Daoy (cell line): ENCODE measurements around the gene SUSD3. TPM values are rescaled to one million over a fixed set of nuclear protein-coding genes. Genes with fewer than 3 reads are reported as not detected.

Source experiments
- DNase-seq: peaks from one replicate; pipeline ENCODE4 v3.0.0-alpha.2; 2015; ENCODE audit warnings: low read depth
- total RNA-seq: library from RNA; depleted of rRNA; stranded (reverse); fragments of >200 nt; shearing (Covaris generic); gene quantifications from 2 replicates; pipeline ENCODE4 v1.2.3, GENCODE V29; 2014

The SUSD3 gene
- total RNA-seq, 1 experiment from 2014 or later, result 0.40 TPM

DNA sequence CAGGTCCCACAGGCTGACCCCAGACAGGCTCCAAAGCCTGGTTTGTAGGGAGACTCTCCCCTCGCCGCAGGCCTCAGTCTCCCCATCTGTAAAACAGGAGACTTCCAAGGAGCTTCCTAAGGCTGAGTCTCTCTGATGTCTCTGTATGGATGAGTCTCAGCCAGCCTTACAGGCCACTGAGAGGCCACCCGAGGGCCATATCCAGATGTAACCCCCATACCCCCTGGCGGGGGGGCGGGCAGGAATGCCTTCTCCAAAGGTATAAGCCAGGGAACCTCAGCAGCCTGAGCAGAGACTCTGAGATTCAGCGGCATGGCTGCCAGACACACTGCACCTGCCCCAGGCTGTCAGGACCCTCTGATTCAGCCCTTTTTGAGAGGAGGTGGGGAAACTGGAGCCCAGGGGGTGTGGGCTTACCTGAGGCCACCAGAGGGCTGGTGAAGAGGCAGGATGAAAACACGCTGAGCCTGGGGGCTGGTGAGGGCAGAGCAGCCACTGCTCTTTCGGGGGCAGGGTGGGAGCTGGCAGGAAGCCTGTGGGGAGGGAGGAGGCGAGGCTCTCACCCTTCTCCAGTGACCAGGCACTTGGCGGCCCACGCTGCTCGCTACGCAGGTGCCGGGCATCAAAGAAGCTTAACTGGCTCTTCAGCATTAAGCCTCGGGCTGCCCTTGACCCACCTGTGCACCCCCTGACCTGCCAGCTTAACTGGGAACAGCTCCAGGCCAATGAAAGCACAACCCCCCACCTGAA, 5.5 kb upstream of the SUSD3 start:
- DNase-seq, result no peak

DNA sequence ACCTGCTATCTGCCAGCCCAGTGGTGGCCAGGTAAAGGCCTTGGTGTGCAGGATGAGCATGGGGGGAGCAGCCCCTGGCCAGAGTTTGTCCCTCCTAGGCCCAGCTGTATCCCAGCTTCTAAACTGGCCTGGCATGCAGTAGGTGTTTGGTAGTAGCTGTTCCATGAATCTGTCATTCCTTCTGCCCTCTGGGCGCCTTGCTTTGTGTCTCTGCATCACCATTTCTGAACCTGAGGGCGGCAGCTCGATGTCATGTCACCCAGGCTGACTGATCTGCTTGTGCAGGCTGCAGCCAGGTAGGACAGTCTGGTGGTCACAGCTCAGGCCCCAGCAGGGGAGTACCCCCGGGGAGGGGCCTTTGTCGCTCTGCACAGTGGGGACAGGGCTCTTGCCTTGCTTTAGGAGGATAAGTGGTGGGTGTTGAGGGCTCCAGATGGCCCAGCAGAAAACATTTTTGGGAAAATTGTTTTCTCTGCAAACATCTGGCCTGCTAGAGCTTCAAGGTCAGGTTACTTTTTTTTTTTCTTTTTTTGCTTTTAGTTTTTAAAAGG, 4.6 kb upstream of the SUSD3 start:
- no peak for DNase-seq

DNA sequence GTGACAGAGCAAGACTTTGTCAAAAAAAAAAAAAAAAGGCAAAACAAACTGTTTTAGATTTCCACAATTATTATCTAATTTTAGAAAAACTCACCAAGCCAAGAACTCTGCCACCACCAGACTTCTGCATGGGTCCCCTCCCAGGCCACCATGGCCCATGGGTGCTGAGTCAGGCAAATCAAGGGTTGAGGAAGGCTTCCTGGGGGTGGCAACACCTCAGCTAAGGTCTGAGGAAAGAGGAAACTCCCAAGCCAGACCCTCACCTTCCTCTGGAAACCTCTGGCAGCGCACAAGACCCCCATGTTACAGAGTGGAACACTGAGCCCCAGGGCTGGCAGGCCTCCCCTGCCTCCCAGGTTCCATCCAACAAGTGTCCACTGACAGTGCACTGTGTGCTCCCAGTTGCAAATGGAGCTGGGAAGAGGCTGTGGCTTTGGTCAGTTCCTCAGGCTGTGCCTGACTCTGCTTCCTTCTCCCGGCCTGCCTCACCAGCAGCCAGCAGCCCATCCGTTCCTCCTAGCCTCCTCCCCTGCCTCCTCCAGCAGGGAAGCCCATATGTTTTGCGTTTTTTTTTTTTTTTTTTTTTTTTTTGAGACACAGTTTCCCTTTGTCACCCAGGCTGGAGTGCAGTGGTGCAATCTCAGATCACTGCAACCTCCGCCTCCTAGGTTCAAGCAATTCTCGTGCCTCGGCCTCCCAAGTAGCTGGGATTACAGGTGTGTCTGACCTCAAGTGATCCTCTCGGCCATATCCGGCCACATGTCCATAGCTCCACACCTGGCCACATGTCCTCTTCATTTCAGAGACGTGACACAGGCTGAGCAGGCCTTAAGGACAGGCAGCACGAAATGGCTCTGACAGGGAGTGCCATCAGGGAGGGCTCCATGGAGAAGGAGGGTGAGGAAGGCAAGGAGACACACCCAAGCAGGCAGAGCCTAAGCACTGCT, 3.5 kb upstream of the SUSD3 start:
- DNase-seq, result no peak

DNA sequence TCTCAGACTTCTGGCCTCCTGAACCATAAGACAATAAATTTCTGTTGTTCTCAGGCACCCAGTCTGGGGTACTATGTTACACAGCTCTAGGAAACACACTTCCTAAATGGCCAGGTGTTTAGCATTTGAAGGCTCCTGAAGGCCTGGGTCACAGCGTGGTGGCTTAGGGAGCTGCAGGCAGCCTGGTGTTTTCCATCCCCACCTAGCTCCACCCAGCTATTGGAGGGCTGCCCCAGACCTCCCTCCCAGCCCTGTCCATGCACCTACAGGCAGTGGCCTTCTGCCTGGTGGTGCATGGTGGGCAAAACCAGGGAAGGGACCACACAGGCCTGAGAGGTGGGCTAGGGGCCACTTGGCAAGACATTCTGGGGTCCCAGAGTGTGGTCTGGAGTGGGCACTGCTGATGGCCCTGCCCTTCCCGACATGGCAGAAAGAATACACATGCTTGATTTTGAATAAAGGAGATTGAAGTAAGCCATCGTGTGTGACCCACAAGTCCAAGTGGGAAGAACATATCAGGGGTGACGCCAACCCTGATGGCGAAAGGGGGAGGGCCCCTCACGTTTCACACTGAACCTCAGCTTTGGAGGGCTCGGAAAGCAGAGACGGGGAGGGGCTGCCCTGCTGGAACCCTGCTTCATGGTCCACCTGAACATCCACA, 1.3 kb upstream of the SUSD3 start:
- DNase-seq, result no peak

DNA sequence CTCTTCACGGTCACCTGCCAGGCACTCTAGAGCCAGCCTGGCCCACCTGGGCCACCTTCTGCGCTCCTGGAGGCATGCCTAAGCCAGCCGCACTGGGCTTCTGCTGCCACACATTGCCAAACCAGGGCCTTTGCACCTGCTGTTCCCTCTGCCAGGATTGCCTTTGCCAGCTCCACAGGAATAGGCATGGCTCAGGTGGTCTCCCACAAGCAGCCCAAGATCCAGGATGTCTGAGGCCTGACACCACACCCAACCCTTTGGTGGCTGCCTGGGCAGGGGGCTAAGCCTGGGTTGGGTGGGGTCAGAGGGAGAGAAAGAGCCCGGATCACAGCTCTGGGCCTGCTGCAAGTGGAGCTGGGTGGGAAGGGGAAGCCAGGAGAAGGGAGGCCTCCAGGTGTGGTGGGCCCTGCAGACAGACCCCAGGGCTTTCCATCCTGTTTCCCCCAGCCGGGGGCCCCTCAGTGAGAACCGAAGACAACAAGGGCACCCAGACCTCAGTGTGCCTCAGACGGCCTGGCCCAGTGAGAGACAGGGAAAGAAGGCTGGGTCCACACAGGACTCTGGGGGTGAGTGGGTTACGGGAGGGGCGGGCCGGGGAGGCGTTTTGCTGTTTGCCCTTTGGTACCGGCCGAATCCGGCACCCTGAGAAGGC, 672 bp upstream of the SUSD3 start:
- no peak for DNase-seq

DNA sequence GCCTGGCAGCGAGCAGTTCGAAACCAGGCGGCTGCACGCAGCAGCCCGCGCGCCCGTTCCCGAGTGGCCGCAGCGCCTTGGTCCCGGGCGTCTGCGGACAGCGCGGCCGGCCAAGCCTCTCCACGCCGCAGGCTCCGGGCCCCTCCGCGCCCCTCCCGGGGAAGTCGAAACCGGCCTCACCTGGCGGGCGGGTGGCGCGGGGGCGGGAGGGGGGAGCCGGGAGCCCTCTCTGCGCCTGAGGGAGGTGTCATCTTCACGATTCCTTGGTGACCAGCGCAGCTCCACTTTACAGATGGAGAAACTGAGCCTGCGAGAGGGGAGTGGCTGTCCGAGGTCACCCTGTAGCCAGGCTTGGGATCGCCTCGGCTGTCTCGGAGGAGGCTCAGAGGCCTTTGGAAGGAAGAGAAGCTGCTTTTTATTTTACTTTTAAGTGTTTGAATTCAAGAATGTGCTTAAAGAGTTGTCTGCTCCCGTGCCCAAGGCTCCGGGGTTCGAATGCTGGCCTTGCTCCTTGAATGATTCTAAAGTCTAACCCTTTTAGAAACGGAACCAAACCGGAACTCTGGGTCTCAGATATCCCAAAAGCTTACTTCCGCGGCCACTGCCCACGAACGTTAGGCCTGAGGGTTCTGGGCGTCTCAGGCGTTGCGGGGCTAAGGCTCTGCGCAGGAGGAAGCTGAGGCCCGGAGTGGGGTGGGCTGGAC, 662 bp downstream of the SUSD3 start:
- no peak for DNase-seq

DNA sequence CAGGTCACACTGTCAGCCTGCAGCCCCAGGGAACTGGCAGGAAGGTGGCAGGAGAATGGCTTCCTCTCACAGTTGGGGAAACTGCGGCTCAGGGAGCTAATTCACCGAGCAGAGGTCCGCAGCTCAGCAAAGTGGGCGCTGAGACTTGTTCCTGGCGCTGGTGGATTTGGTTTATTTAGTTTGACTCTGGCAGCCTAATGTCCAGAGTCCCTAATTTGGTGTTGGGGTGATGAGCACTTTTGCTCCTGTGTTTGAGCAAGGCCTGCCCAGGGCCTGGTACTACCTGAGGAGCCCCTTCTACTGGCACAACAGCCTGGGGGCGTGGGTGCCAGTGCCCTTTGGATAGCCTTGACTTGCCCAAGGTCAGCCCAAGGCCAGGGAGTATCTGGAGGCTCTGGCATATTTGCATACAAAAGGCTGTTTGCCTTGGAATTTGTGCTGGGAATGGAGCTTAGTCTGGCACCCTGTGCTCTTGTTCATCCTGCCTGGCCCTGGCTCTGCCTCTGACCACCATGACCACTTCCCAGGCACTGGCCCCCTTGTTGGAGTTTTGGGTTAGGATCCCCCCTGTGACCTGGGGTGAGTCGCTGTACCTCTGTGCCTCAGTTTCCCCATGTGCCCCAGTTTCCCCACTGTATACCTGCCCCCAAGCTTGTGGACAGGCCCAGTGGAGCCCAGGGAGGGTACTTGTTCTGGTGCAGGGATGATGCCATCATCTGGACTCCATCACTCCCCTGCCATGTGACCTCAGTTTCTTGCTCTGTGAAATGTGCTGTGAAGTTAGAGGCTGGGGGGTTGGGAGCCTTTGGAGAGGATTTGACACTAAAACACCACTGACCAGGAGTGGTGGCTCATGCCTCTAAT, 1.4 kb downstream of the SUSD3 start:
- no peak for DNase-seq

DNA sequence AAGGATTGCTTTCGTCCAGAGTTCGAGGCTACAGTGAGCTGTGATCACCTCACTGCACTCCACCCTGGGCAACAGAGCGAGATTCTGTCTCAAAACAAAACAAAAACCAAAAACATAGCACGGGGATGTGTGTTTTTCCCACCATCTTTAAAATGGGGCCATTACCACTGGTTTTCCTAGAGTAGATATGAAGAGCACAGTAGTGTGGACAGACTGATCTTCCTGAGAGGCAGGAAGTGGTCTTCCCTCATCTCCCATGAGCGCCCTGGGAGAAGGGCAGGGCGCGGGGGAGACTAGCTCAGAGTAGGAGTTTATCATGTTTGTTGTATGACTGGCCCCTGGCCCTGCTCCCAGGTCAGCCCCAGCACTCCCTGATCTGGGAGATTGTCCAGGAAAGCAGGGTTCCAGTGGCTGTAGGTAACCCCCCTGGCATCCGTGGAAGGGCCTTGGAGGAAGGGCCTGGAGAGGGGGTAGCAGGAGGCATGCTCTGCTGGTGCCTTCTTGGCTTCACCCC, 2.3 kb downstream of the SUSD3 start:
- DNase-seq, result peak; percentile 86

DNA sequence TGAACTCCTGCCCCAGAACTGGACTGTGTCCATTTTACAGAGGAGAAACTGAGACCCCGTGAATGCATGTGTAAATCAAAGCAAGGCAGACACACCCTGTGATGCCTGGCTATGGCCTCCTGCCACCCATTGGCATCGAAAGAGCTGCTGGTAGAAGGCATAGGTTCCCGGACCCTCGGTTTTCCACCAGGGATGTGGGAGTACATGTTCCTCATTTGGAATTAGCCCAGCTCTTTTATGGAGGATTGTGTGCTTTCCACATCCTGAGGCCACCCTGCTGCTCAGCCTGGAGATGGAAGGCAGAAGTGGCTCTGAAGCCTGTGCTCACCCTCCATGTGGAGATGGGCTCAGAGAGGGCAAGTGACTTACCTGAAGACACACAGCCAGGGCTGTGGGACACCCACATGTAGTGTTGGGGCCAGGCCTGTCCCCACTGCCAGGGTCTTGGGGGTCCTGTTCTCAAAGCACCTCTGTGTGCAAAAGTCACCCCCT, 2.8 kb downstream of the SUSD3 start:
- no peak for DNase-seq

DNA sequence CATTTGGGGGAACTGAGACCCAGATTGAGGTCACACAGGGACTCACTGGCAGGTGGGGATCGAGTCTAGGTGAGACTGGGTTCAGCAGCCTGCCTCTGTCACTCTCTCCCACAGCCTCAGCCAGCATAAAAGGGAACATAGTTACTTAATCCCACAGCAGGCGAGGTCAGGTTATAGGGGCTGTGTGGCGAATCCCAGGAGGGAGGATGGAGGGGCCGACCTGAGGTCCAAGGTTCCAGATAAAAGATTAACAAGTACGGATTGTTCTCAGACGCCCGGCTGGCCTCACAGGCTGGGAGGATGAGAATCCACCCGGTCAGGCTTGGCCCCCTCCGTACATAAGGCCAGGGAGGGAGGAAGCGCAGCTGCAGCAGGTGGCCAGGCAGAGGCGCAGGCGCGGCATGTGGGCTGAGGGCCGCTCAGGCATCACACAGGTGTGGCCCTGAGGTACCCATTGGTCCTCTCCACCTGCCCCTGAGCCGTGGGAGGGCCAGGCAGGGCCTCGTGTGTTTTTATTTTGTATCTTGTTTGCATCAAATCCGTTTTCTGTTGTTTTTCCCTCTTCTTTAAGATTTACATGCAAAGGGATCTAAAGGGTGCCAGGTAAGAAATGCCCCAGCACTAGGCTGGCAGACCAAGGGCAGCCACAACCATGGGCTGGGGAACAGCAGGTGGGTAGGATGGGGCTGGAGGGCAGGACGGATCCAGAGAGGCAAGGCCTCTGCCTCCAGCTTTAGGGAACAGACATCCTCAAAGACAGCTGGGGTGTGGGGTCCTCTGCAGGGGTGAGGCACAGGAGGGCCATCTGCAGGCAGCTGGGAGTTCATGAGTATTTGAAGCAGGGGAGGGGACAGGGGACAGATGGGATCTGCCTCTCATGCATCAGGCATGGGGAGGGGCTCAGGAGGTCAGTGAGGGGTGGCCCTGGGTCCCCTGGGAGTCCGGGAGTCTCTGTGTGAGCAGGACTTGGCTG, 3.6 kb downstream of the SUSD3 start:
- DNase-seq, result no peak

DNA sequence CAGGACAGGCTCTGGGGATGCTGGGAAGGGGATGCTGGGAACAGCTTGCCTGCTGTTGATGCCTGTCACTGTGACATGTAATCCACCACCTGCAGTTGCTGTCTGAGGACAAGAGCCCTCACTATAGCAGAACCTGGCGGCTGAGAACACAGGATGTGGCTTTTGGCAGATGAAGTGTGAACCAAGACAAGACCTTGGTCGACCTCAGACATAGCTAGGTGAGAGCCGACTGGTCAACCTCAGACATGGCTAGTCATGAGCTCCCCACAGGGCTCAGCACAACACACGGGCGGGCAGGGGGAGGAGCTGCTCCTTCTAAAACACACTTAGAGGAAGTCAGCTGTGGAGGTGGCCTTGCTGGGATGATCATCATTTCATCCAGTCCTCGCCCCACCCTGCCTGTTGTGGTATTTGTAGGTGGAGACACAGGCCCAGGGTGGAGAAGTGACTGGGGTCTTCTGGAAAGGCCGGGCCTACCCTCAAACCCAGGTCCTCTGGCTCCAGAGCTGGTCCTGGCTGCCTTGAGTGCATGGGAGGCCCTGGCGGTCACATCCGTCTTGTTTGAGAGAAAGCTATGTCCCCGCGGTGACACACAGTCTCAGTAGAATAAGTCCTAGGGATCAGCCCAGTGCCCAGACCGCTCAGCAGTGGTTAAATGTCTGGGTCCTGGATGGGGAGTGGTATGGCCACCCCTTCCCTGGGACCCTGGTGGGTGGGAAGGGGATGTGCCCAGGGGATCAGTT, 6.1 kb downstream of the SUSD3 start:
- peak; percentile 53 for DNase-seq

DNA sequence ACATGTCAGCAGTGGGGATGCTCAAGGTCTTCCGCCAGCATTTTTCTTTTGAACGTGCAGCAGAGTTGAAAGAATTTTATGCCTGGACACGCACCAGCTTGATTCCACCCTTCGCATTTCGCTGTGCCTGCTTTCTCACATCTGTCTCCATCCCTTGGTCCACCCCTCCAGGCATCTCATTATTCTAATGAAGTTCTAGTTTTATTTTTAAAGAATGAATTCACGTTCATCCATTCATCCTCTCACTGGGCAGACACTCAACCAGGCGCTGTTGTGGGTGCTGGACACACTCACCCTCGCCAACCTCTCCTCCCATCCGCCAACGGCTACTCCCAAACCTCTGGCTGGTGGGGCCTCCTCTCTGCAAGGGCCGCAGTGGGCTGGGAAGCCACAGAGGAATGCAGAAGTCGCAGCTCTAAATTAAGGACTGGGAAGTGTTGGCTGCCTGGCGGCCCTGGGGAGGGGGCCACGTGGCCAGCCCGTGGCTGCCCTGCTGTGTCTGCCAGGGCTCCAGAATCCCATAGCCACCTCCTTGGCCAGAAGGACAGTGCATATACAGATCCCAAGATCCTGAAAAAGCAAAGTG, 6.7 kb downstream of the SUSD3 start:
- DNase-seq, result no peak

DNA sequence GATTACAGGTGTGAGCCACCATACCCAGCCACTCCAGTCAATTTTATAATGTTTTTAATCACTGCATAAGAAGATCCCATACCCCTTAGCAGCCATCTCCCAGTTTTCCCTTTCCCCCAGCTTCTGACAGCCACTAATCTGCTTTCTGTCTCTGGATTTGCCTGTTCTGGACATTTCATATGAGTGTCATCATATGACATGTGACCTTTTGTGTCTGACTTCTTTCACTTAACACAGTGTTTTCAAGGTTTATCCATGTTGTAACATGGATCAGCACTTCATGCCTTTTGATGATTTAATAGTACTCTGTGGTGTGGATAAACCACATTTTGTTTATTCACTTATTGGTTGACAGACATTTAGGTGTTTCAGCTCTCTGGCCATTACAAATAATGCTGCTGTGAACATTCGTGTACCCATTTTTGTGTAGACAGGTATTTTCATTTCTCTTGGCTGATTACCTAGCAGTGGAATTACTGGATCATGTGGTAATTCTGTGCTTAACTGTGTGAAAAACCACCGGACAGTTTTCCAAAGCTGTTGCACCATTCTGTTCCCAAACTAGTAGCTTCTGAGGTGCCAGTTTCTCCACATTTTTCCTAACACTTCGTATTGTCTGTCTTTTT, 8.6 kb downstream of the SUSD3 start:
- DNase-seq, result no peak

DNA sequence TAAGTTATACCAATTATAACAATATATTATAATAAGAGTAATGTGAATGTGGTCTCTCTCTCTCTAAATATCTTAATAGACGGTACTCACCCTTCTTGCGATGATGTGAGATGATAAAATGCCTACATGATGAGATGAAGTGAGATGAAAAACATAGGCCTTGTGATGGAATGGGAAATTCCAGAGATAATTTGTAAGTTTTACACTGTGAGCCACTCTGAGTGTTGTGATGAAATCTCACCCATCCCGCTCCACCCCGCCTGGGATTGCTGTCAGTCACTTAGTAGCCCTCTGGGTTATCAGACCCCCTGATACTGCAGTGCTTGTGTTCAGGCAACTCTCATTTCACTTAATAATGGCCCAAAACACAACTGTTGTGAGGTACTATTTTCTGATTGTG, 10.5 kb downstream of the SUSD3 start:
- no peak for DNase-seq

DNA sequence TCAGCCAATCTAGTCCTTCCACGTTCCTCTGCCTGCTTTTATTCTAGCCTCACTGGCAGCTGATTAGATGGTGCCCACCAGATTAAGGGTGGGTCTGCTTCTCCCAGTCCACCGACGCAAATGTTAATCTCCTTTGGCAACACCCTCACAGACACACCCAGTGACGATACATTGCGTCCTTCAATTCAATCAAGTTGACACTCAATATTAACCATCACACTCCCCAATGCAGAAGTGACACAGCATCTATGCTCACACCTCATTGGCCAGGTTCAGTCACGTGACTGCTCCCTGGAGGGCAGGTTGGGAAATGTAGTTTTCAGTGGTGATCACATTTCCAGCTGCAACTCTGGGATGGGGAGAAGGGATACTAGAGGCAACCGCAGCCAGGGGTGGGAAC, 13.0 kb downstream of the SUSD3 start:
- peak; percentile 68 for DNase-seq

DNA sequence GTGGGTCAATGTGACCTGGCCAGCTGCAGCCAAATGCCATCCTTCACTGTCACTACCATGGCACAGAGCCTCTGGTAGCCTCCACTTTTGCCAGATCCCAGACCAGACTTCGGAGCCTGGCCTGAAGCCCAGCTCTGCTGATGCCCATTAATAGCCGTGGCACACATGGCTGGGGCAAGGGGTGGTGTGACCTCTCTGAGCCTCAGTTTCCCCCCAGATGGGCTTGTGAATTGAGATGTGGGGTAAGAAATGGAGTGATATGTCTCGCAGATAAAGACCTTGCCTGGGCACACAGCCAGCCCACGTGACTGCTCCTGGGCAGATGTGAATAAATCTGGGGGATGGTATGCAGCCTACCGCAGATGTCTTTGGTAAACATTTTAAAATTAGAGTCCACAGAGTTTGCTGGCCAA, 13.9 kb downstream of the SUSD3 start:
- no peak for DNase-seq
